GM12865 (cell line): ENCODE measurements around the gene PSMD10.

Source experiments
- DNase-seq: peaks from one replicate; pipeline ENCODE4 v3.0.0; 2010; ENCODE audit warnings: low read depth
- H3K4me3 ChIP-seq: 2 replicates; pipeline ENCODE4 v1.5.1; 2011; ENCODE audit warnings: mild to moderate bottlenecking, low read depth, low read length, control low read depth
- CTCF ChIP-seq: IDR thresholded peaks from 2 replicates; pipeline ENCODE4 v1.5.1; 2011; ENCODE audit warnings: low read length, control low read depth, low read depth, inconsistent platforms; ENCODE audit not compliant: insufficient read depth; ENCODE audit errors: missing control alignments

Gene PSMD10

GRCh38 chrX:108036298-108036973 is 54.9 kb downstream of the PSMD10 start:
- H3K4me3 ChIP-seq = no peak overlapping the region
- no peak for TF ChIP-seq CTCF
- no peak for DNase-seq

- TF ChIP-seq CTCF = no peak
- DNase-seq = no peak
- H3K4me3 ChIP-seq = no peak overlapping the region
These were observed 56.6 kb downstream of the PSMD10 start for GRCh38 chrX:108034725-108035124.
